Measurements from ENCODE around the gene GMDS. TPM values are rescaled to one million over a fixed set of nuclear protein-coding genes. Genes with fewer than 3 reads are reported as not detected.

Gene GMDS
- total RNA-seq, 1 donor from 2014 or later: 18.1 TPM

GRCh38 chr6:2208468-2208867 lies 36.9 kb downstream of the GMDS start:
- DNase-seq (ENCODE audit: low read depth, low spot score): no peak

GRCh38 chr6:2205396-2205795 lies 40.0 kb downstream of the GMDS start:
- DNase-seq (ENCODE audit: low read depth, low spot score): no peak

GRCh38 chr6:2204272-2204671 lies 41.1 kb downstream of the GMDS start:
- no peak for DNase-seq (ENCODE audit: low read depth, low spot score)

- DNase-seq (ENCODE audit: low read depth, low spot score): peak; percentile 84
These were observed 42.1 kb downstream of the GMDS start for GRCh38 chr6:2203264-2203663.

GRCh38 chr6:2197984-2198383 lies 47.4 kb downstream of the GMDS start:
- DNase-seq (ENCODE audit: low read depth, low spot score): no peak

GRCh38 chr6:2197177-2197671 lies 48.2 kb downstream of the GMDS start:
- no peak for DNase-seq (ENCODE audit: low read depth, low spot score)

- DNase-seq (ENCODE audit: low read depth, low spot score): peak; percentile 45
These were observed 49.2 kb downstream of the GMDS start for GRCh38 chr6:2196079-2196679.

- no peak for DNase-seq (ENCODE audit: low read depth, low spot score)
These were observed 50.8 kb downstream of the GMDS start for GRCh38 chr6:2194643-2195042.

GRCh38 chr6:2193931-2194330 lies 51.5 kb downstream of the GMDS start:
- DNase-seq (ENCODE audit: low read depth, low spot score): no peak

GRCh38 chr6:2192976-2193375 lies 52.4 kb downstream of the GMDS start:
- DNase-seq (ENCODE audit: low read depth, low spot score): no peak

GRCh38 chr6:2191390-2191740 lies 54.0 kb downstream of the GMDS start:
- no peak for DNase-seq (ENCODE audit: low read depth, low spot score)

- DNase-seq (ENCODE audit: low read depth, low spot score): no peak
These were observed 54.6 kb downstream of the GMDS start for GRCh38 chr6:2190661-2191389.

GRCh38 chr6:2188856-2189384 lies 56.5 kb downstream of the GMDS start:
- no peak for DNase-seq (ENCODE audit: low read depth, low spot score)

GRCh38 chr6:2188397-2188796 lies 57.0 kb downstream of the GMDS start:
- no peak for DNase-seq (ENCODE audit: low read depth, low spot score)

- DNase-seq (ENCODE audit: low read depth, low spot score): no peak
These were observed 57.6 kb downstream of the GMDS start for GRCh38 chr6:2187826-2188225.

- DNase-seq (ENCODE audit: low read depth, low spot score): no peak
These were observed 58.9 kb downstream of the GMDS start for GRCh38 chr6:2186516-2186915.

GRCh38 chr6:2185466-2185865 lies 59.9 kb downstream of the GMDS start:
- no peak for DNase-seq (ENCODE audit: low read depth, low spot score)

- DNase-seq (ENCODE audit: low read depth, low spot score): no peak
These were observed 60.5 kb downstream of the GMDS start for GRCh38 chr6:2184700-2185455.

- DNase-seq (ENCODE audit: low read depth, low spot score): no peak
These were observed 61.7 kb downstream of the GMDS start for GRCh38 chr6:2183752-2184151.

- no peak for DNase-seq (ENCODE audit: low read depth, low spot score)
These were observed 62.2 kb downstream of the GMDS start for GRCh38 chr6:2183246-2183645.

- DNase-seq (ENCODE audit: low read depth, low spot score): no peak
These were observed 63.2 kb downstream of the GMDS start for GRCh38 chr6:2182251-2182650.

GRCh38 chr6:2181567-2181966 lies 63.8 kb downstream of the GMDS start:
- no peak for DNase-seq (ENCODE audit: low read depth, low spot score)
